ENCODE results near the gene APLN.

Gene APLN

DNA sequence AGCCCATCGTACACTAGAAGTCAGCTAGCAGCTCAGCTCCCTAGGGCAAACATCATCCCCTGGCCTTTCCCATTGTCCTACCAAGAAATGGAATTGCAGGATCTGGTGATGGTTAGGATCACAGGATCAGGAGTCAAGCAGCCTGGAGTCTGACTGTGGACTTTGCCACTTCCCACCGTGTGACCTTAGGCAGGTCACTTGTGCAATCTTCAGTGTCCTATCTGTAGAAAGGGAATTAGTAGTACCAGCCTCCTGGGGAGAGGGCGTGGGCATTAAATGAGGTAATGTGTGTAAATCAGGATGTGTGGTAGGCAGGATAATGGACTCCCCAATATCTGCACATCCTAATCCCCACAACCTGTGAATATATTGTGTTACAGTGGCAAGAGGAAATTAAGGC is 38.6 kb upstream of the APLN start:
- no peaks in the 10 kb centered on the region for H3K4me1 ChIP-seq (ENCODE audit: control insufficient read depth, insufficient read depth, low read length)
- H3K9me3 ChIP-seq (ENCODE audit: control insufficient read depth, low read length) = no peaks in the 10 kb centered on the region
- 83 to 97% methylated on average over 2 to 3 of the region's 3 CpGs for WGBS, 2 experiments
- H3K36me3 ChIP-seq (ENCODE audit: control insufficient read depth, insufficient read depth, low read length) = no peaks in the 10 kb centered on the region
- H3K27ac ChIP-seq (ENCODE audit: insufficient read depth, low read depth, low read length, poor library complexity, severe bottlenecking) = no peak overlapping the region
- no peak overlapping the region for H3K4me3 ChIP-seq (ENCODE audit: insufficient read depth, low read depth, low read length)
- no peaks in the 10 kb centered on the region for H3K27me3 ChIP-seq (ENCODE audit: control insufficient read depth, insufficient read depth, low read length, poor library complexity, severe bottlenecking)

DNA sequence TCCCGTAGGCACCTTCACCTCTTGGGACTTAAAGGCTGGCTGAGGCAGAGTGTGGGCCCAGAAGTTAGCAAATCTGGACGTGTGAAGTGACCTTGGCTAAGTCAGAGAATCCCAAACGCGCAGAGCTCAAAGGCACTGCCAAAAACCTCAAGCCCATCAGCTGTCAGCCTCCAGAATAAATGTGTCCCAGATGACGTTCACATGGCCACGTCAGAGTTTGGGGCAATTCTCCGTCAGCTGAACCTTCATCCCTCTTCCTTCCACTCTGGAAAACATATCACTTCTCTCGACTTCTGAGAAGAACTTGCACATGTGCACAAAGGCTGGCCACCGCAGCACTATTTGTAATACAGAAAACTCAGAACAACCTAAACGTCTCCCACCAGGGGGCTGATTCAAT is 35.7 kb upstream of the APLN start:
- 84 to 91% methylated on average over 9 to 10 of the region's 10 CpGs for WGBS, 2 experiments
- no peaks in the 10 kb centered on the region for H3K27me3 ChIP-seq (ENCODE audit: control insufficient read depth, insufficient read depth, low read length, poor library complexity, severe bottlenecking)
- no peaks in the 10 kb centered on the region for H3K9me3 ChIP-seq (ENCODE audit: control insufficient read depth, low read length)

DNA sequence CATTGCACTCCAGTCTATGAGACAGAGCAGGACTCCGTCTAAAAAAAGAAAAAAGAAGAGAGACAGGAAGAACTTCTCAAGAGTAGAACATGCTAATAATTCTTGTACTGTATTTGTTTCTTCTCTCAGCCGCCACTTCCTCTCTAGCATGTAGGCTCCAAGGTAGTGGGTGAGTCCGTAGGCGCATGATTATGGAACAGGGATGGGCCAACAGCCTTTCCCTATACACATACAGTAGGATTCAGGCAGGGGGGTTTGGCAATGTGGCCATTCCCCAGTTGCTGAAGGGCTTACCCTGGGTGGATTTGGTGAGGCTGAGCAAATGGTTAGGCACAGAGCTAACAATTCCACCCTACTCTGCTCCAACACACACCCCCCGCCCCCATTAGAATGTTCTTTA is 35.0 kb upstream of the APLN start:
- Histone ChIP-seq H3K27ac (ENCODE audit: insufficient read depth, low read depth, low read length, poor library complexity, severe bottlenecking) (no peak overlapping the region), H3K4me3 (ENCODE audit: insufficient read depth, low read depth, low read length) (no peak overlapping the region), H3K9me3 (ENCODE audit: control insufficient read depth, low read length) (no peaks in the 10 kb centered on the region), H3K4me1 (ENCODE audit: control insufficient read depth, insufficient read depth, low read length) (peaks cover 6% of the 10 kb centered on the region), H3K36me3 (ENCODE audit: control insufficient read depth, insufficient read depth, low read length) (no peaks in the 10 kb centered on the region), H3K27me3 (ENCODE audit: control insufficient read depth, insufficient read depth, low read length, poor library complexity, severe bottlenecking) (no peaks in the 10 kb centered on the region)
- WGBS, 2 experiments = 88 to 89% methylated on average over 2 to 5 of the region's 5 CpGs

More for the DNA sequence above, 35.7 kb upstream of the APLN start:
- Histone ChIP-seq H3K4me3 (ENCODE audit: insufficient read depth, low read depth, low read length) (no peak overlapping the region), H3K27ac (ENCODE audit: insufficient read depth, low read depth, low read length, poor library complexity, severe bottlenecking) (no peak overlapping the region), H3K4me1 (ENCODE audit: control insufficient read depth, insufficient read depth, low read length) (peaks cover 6% of the 10 kb centered on the region), H3K36me3 (ENCODE audit: control insufficient read depth, insufficient read depth, low read length) (no peaks in the 10 kb centered on the region)

DNA sequence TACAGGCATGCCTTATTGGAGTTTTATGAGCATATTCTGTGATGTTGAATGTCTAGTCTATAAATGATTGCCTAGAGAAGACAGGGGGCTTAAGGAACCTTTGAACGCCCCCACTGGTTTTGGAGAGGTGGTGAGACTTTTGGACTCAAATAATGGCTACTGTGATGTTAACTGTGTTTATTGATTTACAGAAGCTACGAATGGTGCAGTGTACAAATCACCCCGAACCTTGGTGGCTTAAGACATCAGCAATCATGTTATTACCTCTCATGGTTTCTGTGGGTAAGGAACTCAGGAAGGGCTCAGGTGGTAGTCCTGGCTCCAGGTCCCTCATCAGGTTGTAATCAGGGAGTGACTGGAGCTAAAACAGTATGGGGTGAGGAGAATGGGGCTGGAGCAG is 33.3 kb upstream of the APLN start:
- Histone ChIP-seq H3K9me3 (ENCODE audit: control insufficient read depth, low read length) (no peaks in the 10 kb centered on the region), H3K4me1 (ENCODE audit: control insufficient read depth, insufficient read depth, low read length) (peaks cover 6% of the 10 kb centered on the region), H3K27ac (ENCODE audit: insufficient read depth, low read depth, low read length, poor library complexity, severe bottlenecking) (no peak overlapping the region), H3K36me3 (ENCODE audit: control insufficient read depth, insufficient read depth, low read length) (no peaks in the 10 kb centered on the region), H3K27me3 (ENCODE audit: control insufficient read depth, insufficient read depth, low read length, poor library complexity, severe bottlenecking) (no peaks in the 10 kb centered on the region), H3K4me3 (ENCODE audit: insufficient read depth, low read depth, low read length) (no peak overlapping the region)
- 90 to 97% methylated on average over 3 of the region's 3 CpGs for WGBS, 2 experiments

DNA sequence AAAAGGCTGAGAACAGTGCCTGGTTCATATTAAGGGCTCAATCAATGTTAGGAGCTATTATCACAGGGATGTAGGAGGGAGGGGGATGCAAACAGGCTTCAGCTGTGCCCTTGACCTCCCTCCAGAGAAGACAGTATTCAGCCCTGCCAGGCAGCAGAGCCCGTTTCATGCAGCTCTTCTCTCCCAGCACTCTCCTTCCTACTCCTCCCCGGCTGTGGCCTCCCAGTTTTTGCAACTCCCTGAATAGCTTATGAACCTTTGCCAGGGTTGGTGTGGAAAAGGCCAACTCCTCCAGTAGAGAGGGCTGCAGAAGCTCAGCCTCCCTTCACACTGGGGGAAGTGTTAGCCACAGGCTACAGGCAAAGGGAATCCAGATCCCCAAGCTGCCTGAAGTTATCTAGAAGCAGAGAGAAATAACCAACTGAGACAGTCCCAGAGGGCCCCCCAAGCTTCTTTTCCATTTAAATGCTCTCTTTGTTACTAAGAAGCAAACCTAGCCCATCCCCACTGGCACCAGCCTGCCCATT is 31.7 kb upstream of the APLN start:
- WGBS, 2 experiments = 35 to 40% methylated on average over 2 of the region's 2 CpGs
- Histone ChIP-seq H3K27ac (ENCODE audit: insufficient read depth, low read depth, low read length, poor library complexity, severe bottlenecking) (no peak overlapping the region), H3K4me3 (ENCODE audit: insufficient read depth, low read depth, low read length) (no peak overlapping the region), H3K27me3 (ENCODE audit: control insufficient read depth, insufficient read depth, low read length, poor library complexity, severe bottlenecking) (no peaks in the 10 kb centered on the region), H3K36me3 (ENCODE audit: control insufficient read depth, insufficient read depth, low read length) (no peaks in the 10 kb centered on the region), H3K9me3 (ENCODE audit: control insufficient read depth, low read length) (no peaks in the 10 kb centered on the region), H3K4me1 (ENCODE audit: control insufficient read depth, insufficient read depth, low read length) (peaks cover 6% of the 10 kb centered on the region)

DNA sequence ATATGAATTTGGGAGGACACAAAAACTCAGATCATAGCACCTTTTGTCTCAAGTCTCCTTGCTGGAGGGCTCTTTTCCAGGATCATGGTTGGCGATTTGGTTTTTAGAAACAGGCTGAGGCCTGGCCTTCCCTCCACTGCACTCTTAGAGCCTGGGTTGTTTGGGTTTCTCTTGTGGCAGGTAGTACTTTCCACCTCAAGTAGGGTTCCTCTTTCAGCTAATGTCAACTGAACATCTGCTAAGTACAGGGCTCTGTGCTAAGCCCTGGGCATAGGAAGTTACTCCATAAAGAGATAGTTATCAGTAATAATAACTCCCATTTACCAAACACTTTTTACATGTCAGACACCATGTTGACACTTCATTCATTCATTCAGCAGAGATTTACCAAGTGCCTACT is 28.2 kb upstream of the APLN start:
- H3K9me3 ChIP-seq (ENCODE audit: control insufficient read depth, low read length) = no peaks in the 10 kb centered on the region
- 83 to 94% methylated on average over 1 of the region's 1 CpG for WGBS, 2 experiments
- no peaks in the 10 kb centered on the region for H3K36me3 ChIP-seq (ENCODE audit: control insufficient read depth, insufficient read depth, low read length)
- H3K4me1 ChIP-seq (ENCODE audit: control insufficient read depth, insufficient read depth, low read length) = peaks cover 6% of the 10 kb centered on the region
- no peak overlapping the region for H3K27ac ChIP-seq (ENCODE audit: insufficient read depth, low read depth, low read length, poor library complexity, severe bottlenecking)
- no peaks in the 10 kb centered on the region for H3K27me3 ChIP-seq (ENCODE audit: control insufficient read depth, insufficient read depth, low read length, poor library complexity, severe bottlenecking)
- H3K4me3 ChIP-seq (ENCODE audit: insufficient read depth, low read depth, low read length) = no peak overlapping the region

DNA sequence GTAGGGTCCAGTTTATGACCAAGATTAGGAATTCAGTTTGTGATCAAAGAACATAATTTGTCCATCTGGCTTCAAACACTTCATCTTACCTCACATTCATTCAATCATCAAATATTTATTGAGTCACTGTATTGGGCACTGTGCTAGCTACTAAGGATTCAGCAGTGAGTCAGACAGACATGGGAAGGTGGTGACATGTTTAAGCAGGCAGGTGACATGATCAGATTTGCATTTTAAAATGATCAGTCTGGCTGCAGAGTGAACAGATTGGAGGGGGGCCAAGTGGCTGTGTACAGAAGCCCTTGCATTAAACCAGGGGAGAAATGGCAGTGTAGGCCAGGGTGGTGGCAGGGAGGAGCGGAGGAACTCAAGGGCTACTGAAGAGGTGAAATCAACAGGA is 25.1 kb upstream of the APLN start:
- Histone ChIP-seq H3K4me1 (ENCODE audit: control insufficient read depth, insufficient read depth, low read length) (no peaks in the 10 kb centered on the region), H3K9me3 (ENCODE audit: control insufficient read depth, low read length) (no peaks in the 10 kb centered on the region), H3K27ac (ENCODE audit: insufficient read depth, low read depth, low read length, poor library complexity, severe bottlenecking) (no peak overlapping the region), H3K36me3 (ENCODE audit: control insufficient read depth, insufficient read depth, low read length) (no peaks in the 10 kb centered on the region), H3K4me3 (ENCODE audit: insufficient read depth, low read depth, low read length) (no peak overlapping the region), H3K27me3 (ENCODE audit: control insufficient read depth, insufficient read depth, low read length, poor library complexity, severe bottlenecking) (no peaks in the 10 kb centered on the region)
- WGBS, 2 experiments = 95 to 97% methylated on average over 1 of the region's 1 CpG

DNA sequence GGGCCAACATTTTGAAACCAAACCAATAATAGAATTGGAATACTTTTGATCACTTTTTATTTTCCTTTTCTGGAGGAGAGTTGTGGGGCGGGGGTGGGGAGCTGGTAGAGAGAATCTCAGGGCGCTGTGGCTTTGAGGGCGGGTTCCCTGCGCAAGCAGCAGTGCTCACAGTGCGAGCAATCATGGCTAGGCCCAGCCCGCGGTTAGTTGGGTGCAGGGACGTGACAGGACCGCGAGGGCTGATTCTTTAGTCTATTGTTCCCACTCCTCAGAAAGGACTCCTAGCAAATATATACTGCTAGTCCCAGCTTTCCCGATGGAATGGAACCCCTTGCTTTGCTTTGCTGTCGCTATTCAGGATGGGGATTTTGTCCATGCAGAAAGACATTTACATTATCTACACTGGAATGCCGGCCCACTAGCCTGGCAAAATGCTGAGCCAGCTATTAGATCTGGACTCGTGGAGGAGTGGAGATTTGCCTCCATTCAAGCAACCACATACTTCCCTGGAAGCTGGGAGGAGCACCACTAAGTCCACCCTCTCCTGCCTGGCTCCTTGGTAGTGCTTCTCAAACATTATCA is 23.9 kb upstream of the APLN start:
- Histone ChIP-seq H3K9me3 (ENCODE audit: control insufficient read depth, low read length) (no peaks in the 10 kb centered on the region), H3K4me1 (ENCODE audit: control insufficient read depth, insufficient read depth, low read length) (no peaks in the 10 kb centered on the region), H3K27me3 (ENCODE audit: control insufficient read depth, insufficient read depth, low read length, poor library complexity, severe bottlenecking) (no peaks in the 10 kb centered on the region), H3K36me3 (ENCODE audit: control insufficient read depth, insufficient read depth, low read length) (no peaks in the 10 kb centered on the region), H3K4me3 (ENCODE audit: insufficient read depth, low read depth, low read length) (no peak overlapping the region), H3K27ac (ENCODE audit: insufficient read depth, low read depth, low read length, poor library complexity, severe bottlenecking) (no peak overlapping the region)
- 87 to 91% methylated on average over 14 of the region's 14 CpGs for WGBS, 2 experiments

DNA sequence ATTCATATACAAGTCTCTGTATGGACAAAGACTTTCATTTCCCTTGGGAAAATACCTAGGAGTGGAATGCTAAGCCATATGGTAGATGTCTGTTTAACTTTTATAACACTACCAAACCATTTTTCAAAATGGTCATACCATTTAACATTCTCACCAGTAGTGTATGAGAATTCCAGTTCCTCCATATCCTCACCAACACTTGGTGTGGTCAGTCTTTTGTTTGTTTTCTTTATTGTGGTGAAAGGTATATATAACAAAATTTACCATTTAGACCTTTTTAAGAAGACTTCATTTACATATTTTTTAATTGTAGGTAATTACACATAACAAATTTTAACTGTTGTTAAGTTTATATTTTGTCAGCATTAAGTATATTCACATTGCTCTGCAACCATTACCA is 12.7 kb upstream of the APLN start:
- no peak overlapping the region for H3K27ac ChIP-seq (ENCODE audit: insufficient read depth, low read depth, low read length, poor library complexity, severe bottlenecking)

DNA sequence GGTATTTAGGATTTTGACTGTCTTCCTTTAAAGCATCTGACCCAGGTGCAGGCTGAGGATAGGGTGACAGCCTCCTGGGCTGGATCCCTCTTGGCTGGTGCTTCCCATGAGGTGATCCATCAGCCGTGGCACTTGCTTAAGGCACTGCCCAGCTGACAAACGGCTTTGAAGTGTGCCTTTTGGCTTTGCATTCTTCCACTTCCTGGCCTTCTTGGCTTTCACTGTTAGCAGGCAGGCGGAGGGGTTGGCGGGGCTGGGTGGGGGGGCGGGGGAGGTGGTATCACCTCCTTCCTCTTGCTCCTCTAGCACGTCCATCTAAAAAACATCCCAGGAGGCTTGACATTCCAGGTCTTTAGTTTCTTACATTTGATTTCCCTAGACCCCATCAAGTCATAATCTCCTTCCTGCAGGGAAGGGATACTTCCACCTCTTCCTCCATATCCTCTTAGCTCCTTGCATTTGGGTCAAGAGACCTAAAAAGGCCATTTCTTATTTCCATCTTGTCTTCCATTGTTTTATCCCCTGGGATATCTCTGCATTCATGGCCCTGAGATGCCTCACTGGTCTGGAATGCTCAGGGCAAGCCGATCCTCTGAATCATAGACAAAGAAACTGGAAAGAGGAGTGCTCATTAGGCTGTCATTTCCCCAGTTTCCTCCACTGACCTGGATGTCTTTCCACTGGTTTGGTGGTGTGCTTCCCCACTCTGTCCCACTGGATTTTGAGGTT is 11.3 kb upstream of the APLN start:
- Histone ChIP-seq H3K9me3 (ENCODE audit: control insufficient read depth, low read length) (no peaks in the 10 kb centered on the region), H3K27ac (ENCODE audit: insufficient read depth, low read depth, low read length, poor library complexity, severe bottlenecking) (no peak overlapping the region), H3K27me3 (ENCODE audit: control insufficient read depth, insufficient read depth, low read length, poor library complexity, severe bottlenecking) (no peaks in the 10 kb centered on the region), H3K4me1 (ENCODE audit: control insufficient read depth, insufficient read depth, low read length) (no peaks in the 10 kb centered on the region), H3K4me3 (ENCODE audit: insufficient read depth, low read depth, low read length) (no peak overlapping the region), H3K36me3 (ENCODE audit: control insufficient read depth, insufficient read depth, low read length) (no peaks in the 10 kb centered on the region)
- 38 to 41% methylated on average over 3 to 6 of the region's 7 CpGs for WGBS, 2 experiments

More for the DNA sequence above, 12.7 kb upstream of the APLN start:
- Histone ChIP-seq H3K4me1 (ENCODE audit: control insufficient read depth, insufficient read depth, low read length) (no peaks in the 10 kb centered on the region), H3K36me3 (ENCODE audit: control insufficient read depth, insufficient read depth, low read length) (no peaks in the 10 kb centered on the region), H3K27me3 (ENCODE audit: control insufficient read depth, insufficient read depth, low read length, poor library complexity, severe bottlenecking) (no peaks in the 10 kb centered on the region), H3K4me3 (ENCODE audit: insufficient read depth, low read depth, low read length) (no peak overlapping the region), H3K9me3 (ENCODE audit: control insufficient read depth, low read length) (no peaks in the 10 kb centered on the region)
